IPS-18c (cell line): ENCODE data around the gene MPV17.
A peak's percentile ranks its signal among the peaks of the same experiment; 100 is the strongest.
"Not testable (repeated sequence)": the region's sequence is repeated elsewhere in the genome, so short reads cannot be mapped to it uniquely, and the experiment has no call there.

Source experiments
- H3K4me3 ChIP-seq: 2 replicates; pipeline ENCODE4 v1.7.0; 2013; ENCODE audit warnings: low read depth, mild to moderate bottlenecking, low read length, moderate library complexity; ENCODE audit not compliant: insufficient read depth
- H3K9me3 ChIP-seq: one replicate; pipeline ENCODE4 v1.6.1; 2013; ENCODE audit warnings: mild to moderate bottlenecking, low read length, moderate library complexity; ENCODE audit not compliant: control insufficient read depth, insufficient read depth

MPV17 gene

GRCh38 chr2:27281442-27281841, 41.5 kb downstream of the MPV17 start:
- Histone ChIP-seq H3K4me3 (no peak overlapping the region), H3K9me3 (no peaks in the 10 kb centered on the region)

GRCh38 chr2:27280826-27281225, 42.1 kb downstream of the MPV17 start:
- H3K9me3 ChIP-seq = no peaks in the 10 kb centered on the region
- no peak overlapping the region for H3K4me3 ChIP-seq

DNA sequence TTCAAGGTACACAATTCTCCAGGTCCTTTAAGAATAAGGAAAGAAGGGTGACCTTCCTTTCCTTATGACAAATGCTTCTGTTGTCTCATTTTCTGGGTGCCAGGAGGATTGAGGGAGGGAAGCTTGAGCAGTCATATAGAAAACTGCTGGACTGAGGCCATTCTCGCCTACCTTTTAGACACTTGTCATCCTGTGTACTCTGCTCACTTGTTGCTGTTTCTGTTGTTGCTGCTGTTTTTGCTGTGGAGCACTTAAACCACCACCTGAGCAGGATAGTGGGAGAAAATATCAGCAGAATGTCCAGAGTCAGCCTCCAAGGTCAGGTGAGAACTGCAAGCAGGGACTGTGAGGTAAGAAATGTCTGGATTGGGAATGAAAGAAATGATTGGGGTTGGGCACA, 44.9 kb downstream of the MPV17 start:
- no peaks in the 10 kb centered on the region for H3K9me3 ChIP-seq
- no peak overlapping the region for H3K4me3 ChIP-seq

- Histone ChIP-seq H3K9me3 (no peaks in the 10 kb centered on the region), H3K4me3 (no peak within 1 kb of the TSS)
These were observed 47.4 kb downstream of the MPV17 start, which contains the start of gene DNAJC5G for GRCh38 chr2:27275211-27276150. DNAJC5G (plus strand) TSS chr2:27275433; CDS start chr2:27276729, 1,296 bp downstream.

DNA sequence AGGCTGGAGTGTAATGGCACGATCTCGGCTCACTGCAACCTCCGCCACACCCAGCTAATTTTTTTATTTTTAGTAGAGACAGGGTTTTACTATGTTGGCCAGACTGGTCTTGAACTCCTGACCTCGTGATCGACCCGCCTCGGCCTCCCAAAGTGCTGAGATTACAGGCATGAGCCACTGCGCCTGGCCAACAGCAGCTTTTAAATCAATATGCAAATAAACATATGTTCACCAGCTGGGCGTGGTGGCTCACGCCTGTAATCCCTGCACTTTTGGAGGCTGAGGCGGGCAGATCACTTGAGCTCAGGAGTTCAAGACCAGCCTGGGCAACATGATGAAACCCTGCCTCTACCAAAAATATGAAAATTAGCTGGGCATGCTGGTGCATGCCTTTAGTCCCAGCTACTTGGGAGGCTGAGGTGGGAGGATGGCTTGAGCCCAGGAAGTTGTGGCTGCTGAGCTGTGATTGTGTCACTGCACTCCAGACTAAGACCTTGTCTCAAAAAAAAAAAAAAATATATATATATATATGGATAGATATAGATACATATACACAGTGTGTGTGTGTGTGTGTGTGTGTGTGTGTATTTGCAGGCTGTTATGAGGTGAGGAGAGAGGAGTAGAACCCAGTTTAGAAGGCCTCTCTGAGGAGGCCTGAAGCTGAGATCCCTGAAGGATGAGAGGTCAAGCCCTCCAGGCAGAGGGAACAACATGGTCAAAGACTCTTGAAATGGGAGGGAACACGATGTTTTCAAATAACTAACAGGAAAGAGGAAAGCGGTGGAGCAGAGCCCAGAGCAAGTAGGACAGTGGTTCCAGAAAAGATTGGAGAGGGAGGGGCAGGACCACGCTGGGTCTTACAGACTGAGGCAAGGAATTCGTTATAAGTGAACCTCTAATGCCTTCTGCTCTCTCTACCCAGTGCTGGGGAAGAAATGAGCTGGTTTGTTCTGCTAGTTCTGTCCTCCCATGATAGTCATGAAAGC, 50.1 kb downstream of the MPV17 start:
- not testable (repeated sequence) for H3K4me3 ChIP-seq, H3K9me3 ChIP-seq

DNA sequence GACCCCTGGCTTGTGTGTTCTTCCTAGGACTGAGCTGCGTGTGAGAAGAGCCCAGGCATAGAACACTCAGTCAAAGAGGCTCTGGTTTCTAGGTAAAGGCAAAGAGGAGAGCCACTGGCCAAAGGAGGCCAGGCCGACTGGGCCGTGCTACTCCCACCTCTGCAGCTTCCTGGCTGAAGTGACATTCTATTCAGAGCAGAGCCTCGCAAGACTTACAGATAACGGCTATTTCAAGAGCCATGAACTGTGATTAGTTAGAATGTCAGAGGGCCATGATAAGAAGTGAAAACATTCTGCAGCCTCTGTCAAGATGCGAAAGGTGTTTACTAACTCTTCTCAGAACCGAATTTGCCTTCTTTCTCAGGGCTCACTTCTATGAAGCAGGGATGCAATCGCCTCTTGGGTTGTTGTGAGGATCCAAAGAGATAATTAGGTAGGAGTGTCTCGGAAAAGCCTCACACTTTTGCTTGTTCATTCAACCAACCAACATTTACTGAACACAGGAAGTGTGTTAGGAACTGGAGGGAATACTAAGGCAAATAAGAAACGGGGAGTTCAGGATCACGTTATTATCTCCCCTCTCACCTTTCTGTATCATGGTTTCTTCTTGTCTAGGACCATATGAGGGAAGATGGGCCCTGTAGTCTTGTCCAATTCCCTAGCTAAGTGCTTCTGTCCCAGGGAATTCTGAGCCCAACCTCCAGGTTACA, 51.1 kb downstream of the MPV17 start:
- Histone ChIP-seq H3K4me3 (no peak overlapping the region), H3K9me3 (no peaks in the 10 kb centered on the region)

DNA sequence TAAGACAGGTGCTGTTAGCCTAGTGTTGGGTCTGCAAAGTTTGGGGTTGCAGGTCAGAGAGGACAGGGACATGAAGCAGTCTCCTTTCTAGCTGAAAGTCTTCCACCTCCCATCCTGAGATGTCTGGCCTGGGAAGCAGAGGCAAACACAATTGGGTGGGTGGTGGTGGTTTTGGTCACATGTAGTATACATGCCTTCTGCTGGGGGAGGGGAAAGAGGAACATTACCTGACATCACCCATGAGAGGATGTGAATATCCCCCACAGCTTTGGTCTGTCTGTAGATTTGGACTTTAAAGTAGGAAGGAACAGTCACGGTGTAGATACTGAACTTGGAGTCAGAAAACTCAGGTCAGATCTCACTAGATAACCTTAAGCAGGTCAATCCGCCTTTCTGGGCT, 52.2 kb downstream of the MPV17 start:
- Histone ChIP-seq H3K4me3 (no peak overlapping the region), H3K9me3 (no peaks in the 10 kb centered on the region)

- H3K9me3 ChIP-seq = no peaks in the 10 kb centered on the region
- H3K4me3 ChIP-seq = no peak overlapping the region
These were observed 52.8 kb downstream of the MPV17 start for GRCh38 chr2:27270131-27270530.

DNA sequence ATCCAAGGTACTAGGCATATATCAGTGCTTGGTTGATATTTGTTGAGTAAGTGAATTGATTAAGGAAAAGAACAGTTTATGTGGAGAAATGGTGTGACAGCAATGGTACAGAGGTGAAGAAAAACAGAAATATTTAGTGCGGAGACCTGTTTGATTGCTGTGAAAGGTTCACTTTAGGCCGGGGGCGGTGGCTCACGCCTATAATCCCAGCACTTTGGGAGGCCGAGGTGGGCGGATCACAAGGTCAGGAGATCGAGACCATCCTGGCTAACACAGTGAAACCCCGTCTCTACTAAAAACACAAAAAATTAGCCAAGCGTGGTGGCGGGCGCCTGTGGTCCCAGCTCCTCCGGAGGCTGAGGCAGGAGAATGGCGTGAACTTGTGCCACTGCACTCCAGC, 54.6 kb downstream of the MPV17 start:
- H3K4me3 ChIP-seq, H3K9me3 ChIP-seq: not testable (repeated sequence)

DNA sequence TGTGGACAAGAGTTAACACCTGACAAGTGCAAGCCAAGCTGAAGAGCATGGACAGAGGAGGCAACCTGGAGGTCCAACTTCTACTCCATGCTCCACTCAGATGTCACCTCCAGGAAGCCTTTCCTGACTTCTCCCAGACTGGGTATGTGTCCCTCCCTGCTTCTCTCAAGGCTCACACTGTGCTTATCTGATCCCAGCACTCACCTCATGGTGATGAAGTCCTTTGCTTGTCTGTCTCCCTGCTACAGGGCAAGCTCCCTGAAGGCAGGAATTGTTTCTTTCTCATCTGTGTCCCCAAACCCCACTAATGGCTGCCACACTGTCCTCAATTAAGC, 57.4 kb downstream of the MPV17 start:
- H3K4me3 ChIP-seq = no peak overlapping the region

DNA sequence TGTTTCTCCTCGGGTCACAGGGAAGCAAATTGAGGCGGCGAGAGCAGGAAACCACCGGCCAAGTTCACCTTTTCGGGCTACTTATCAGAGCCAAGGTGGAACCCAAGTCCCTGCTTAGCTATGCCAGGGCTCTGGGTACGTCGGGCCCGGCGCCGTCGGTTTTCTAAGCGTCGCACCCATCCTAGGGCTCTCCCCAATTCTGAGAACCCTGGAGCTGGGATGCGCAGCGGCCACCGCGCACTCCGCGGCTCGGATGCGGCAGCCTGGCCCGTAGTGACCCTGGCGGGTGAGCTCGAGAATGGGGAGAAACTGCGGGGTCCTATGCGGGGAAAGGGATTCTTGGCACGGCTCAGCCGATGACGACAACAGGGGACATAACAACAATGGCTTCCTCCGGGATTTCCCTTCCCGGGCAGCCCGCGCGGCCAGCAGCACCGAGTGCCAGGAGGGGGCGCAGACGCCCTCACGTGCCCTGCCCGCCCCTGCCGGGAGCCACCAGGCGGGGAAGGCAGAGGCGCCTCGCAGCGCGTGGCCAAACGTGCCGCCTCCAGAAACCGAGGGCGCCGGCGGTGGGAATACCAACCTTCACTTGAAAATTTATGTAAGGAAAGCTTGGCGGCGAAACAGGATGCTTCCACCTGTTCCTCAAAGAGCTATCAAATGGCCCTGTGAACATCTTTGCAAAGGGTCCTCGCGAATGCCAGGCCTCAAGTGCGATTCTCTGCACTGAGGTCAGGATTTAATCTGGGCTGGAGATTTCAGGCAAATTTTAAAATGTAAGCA, 58.0 kb downstream of the MPV17 start:
- Histone ChIP-seq H3K9me3 (no peaks in the 10 kb centered on the region), H3K4me3 (peak overlapping the region; percentile 61)

More for the DNA sequence above, 57.4 kb downstream of the MPV17 start:
- H3K9me3 ChIP-seq = no peaks in the 10 kb centered on the region

GRCh38 chr2:27264253-27264752, 58.6 kb downstream of the MPV17 start:
- Histone ChIP-seq H3K4me3 (peak overlapping the region; percentile 61; the same call in 1 of the 2 replicates), H3K9me3 (no peaks in the 10 kb centered on the region)

DNA sequence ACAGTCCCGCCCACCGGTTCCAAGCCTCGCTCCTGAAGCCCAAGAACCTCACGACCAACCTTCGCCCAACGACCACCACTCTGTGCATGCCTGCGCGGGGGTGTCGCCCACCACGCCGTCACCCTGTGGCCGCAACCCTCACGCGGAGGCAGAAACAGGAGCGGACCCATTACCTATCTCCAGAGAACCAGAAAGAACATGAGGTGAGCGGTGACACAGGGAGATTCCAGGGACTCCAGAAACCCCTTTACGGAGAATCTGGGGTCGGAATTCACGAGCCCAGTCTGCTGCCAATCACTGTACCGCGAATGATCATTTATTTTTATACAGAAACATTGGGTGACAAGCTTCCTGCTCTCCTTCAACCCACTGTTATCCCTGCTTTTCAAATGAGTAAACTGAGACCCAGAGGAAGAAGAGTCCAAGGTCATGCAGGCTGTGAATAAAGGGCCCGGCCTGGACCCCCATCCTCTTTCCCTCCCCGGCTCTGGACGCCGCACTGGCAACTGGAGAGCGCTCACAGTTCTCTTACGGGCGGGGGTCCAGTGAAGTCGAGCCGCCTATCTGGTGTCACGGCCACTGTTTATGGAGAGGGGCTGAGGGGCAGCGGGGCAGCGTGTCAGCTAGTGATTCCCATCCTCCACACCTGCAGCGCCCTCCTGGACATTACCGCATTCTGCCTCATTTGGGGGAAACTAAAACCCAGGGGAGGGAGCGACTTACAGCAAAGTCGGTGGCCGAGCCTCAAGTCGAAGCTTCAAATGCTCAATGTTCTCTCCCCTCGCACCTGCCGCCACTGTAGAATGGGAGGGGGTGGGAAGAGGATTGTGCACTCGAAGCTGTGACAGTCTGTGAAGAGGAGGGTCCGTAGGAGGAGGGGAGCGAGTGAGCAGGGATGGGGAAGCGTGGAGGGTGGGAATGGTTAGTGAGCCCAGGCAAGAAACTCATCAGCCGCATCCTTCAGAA, 59.3 kb downstream of the MPV17 start:
- H3K4me3 ChIP-seq = peak overlapping the region; percentile 61

DNA sequence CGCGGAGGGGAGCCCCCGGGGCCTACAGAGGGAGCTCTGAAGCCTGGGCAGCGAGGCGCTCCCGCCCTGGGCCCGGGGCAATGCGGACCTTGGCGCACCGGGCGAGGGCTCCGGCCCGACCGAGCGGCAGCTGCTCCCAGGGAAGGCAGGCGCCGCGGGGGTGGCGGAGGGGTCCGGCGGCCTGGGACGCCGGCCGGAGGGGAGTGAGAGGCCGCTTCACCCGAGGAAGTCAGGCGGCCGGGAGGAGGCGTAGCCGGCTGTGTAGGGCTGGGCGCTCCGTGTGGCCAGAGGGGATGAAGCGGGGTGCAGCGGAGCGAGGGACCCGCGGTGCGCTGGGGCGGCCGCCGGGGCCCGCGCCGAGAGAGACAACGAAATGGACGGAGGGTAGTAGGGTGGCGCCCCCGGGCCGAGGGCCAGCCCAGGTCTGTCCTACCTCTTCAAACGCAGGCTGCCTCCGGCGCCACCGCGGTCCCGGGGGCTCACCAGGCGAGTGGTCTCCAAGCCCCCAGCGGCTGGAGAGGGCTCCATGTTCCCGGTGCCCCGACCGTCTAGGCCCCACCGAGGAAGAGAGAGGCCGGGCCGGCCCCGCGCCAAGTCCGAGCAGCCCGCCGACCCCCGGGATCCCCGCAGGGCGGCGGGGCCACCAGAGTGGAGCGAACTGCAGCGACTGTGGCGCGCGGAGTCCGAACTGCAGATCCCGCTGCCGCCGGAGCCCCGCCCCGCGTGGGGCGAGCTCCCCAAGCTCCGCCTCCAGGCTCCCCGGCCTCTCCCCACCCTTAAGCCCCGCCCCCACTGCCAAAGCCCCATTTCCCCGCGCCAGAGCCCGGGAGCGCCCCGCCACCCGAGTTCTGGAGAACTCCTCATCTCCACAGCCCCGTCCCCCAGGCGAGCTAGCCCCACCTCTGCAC, 60.3 kb downstream of the MPV17 start, which contains the start of gene SLC30A3:
SLC30A3 (minus strand) TSS at position 669 of the 908 bp plus-strand sequence; CDS start at position 528, 141 bp downstream.
- no peaks in the 10 kb centered on the region for H3K9me3 ChIP-seq
- H3K4me3 ChIP-seq = peak within 1 kb of the TSS; percentile 61

More for the DNA sequence above, 59.3 kb downstream of the MPV17 start:
- H3K9me3 ChIP-seq = no peaks in the 10 kb centered on the region
